ENCODE measurements around the gene STRA6.

STRA6 gene, protein sequence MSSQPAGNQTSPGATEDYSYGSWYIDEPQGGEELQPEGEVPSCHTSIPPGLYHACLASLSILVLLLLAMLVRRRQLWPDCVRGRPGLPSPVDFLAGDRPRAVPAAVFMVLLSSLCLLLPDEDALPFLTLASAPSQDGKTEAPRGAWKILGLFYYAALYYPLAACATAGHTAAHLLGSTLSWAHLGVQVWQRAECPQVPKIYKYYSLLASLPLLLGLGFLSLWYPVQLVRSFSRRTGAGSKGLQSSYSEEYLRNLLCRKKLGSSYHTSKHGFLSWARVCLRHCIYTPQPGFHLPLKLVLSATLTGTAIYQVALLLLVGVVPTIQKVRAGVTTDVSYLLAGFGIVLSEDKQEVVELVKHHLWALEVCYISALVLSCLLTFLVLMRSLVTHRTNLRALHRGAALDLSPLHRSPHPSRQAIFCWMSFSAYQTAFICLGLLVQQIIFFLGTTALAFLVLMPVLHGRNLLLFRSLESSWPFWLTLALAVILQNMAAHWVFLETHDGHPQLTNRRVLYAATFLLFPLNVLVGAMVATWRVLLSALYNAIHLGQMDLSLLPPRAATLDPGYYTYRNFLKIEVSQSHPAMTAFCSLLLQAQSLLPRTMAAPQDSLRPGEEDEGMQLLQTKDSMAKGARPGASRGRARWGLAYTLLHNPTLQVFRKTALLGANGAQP

DNA sequence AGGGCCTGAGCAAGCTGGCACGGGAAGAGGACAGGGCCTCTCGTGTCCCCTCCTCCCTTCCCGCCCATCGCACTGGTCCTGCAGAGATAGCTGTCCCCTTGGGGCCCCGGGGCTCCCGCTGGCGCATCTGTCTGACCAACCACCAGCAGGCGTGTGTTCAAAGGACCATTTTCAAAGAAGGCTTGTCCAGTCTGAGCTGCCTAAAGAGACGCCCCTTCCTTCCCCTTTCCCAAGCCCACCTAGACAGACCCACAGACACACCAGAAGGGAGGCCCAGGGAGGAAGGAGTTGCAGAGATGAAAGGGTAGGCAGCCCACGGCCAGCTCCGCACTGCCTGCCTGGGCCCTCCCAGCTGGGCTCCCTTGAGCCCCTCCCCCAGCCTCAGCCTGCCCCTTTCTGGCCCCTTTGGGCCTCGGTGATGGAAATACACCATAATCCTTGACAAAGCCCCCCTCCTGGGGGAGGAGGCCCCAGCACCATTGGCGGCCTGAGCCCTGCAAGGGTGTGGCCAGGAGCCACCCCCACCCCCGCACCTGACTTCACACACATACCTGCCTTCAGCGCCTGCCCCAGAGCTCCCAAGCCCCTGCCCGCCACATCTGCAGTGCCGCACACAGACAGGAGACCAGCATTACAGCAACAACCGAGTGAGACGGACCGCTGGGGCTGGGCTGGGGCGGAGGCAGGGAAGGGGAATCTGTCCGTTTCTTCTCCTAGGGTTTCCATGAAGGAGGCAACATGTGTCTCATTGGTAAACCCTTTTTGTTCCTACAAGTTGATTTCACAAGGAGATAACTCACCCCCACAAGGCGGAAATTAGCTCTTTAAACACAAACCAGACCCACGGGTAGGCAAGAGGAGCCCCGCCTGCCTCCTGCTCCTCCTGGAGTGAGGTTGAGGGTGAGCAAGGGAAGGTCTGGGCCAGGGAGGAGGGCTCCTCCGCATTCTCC is at the start of gene STRA6:
STRA6 (minus strand) TSS at position 336 of the 950 bp plus-strand sequence. CDS start 520 bp downstream, outside the sequence.
- DNase-seq (ENCODE audit: low read depth, low spot score): no peak

DNA sequence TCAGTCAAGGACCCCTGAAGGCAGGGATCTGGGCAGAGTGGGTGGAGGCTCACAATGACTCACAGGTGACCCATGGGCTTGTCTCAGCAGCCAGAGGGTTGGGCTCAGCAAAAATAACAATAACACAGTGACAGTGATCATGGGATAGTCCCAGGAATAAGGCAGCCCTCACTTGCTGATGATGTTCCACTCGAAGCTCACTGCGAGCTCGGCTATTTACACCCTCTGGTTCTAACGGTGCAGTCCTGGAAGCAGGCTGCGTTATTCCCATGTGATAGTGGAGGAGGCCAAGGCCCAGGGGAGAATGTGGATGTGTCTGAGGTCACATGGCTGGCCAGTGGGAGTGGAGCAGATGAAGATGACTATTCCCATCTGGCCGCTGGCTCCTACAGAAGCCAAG is 49.7 kb upstream of the STRA6 start:
- no peak for DNase-seq (ENCODE audit: low read depth, low spot score)

DNA sequence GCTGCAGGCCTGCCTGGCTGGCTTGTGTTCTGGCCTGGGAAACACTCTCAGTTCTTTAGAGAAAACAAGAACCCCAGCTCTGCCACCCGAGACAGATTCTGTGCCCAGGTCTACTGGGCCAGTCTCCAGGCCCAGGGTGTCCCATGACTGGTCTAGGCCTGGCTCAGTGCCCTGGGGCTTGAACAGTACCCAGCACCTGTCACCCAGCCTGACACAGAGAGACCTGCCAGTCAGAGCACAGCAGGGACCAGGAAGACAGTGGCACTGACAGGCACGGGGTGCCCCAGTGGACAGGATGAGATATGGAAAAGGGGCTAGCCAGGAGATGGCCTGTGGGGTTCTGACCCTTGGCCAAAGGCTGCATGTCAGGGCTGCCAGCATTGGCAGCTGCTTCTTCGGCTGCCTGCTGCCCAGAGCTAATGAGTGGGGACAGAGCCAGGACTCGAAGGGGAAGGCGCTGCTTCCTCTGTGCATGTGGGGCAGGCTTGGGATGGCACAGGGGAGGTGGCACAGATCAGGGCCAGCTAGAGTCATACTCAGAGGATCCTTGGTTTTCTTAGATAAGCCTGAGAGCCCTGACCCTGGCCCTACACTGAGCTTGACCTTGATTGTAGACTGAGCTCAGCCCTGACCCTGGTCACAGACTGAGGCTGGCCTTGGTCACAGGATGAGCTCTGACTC is 48.7 kb upstream of the STRA6 start:
- DNase-seq (ENCODE audit: low read depth, low spot score): no peak

DNA sequence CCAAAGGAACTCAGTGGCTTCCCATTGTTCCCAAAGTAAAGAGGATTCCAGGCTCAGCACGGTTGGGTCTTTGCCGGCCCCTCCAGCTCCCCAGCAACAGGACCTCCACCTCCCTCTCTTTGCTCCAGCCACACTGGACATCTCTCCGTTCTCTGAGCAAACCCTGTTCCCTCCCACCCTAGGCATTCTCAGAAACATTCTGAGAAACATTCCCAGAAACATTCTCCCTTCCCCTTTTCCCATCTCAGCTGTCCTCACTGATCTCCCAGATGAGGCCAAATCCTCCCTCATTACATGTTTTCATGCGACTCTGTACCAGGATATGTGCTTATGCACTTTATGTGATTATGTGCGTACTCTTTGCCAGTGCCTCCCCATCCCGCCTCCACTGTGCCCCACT is 47.7 kb upstream of the STRA6 start:
- DNase-seq (ENCODE audit: low read depth, low spot score): no peak

DNA sequence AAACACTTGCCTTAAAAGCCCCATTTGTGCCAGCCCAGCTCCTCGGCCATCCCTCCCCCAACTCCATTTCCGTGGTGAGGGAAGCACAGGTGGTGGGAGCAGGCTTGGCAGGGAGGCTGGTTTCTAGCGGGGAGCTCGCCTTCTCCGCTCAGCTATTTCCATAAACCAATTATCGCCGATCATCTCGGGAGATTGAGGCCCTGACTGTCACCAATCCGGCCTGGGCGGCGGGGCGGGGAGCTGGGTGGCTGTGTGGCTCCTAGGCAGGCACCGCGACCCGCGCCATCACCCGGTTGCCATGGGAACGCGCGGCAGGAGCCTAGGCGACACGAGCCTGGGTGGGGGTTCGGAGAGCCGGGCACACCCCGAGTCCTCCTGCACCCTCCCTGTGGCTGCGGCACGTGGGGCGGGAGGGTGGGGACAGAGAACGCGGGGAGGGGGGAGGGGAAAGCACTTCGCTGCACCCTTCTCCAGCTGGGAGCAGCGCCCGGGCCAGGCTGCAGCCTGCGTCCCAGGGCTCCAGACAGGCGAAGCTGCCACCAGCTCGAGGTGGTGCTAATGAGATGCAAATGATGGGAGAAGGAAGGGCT is 42.9 kb upstream of the STRA6 start:
- no peak for DNase-seq (ENCODE audit: low read depth, low spot score)

DNA sequence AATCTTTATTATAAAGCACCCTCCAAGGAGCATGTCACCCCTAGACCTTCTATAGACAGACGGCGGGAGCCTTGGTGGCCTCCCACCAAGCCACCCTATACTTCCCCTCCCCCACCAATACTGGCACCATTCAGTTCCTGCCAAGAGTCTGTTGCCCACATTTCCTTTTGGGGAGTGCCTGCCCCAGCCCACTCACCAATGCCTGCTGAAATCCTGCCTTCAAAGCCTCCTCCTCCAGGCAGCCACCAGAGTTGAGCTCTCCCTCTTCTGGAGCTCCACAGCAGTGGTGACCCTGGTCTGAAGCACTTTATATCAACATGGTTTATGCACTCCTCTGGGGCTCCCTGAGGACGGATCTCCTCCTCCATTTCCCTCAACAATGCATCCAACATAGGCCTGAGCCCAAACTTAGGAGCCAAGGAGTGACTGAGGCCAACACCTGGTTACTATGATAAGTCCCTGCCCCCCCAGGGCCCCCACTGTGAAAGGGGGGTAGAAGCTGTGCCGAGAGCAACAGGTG is 42.3 kb upstream of the STRA6 start:
- no peak for DNase-seq (ENCODE audit: low read depth, low spot score)

DNA sequence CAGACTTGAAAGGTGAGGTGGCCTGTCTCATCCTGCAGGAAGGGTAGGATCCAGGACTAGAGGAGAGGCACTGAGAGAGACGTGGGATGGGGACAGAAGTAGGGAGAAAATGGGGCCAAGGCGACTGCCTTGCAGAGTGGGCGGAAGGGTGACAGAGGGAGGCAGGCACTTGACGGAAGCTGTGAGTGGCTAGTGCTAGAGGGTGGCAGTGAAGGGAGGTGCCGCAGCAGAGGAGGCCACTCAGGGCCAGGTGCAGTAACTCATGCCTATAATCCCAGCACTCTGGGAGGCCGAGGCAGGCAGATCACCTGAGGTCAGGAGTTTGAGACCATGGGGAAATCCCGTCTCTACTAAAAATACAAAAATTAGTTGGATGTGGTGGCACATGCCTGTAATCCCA is 40.8 kb upstream of the STRA6 start:
- no peak for DNase-seq (ENCODE audit: low read depth, low spot score)

DNA sequence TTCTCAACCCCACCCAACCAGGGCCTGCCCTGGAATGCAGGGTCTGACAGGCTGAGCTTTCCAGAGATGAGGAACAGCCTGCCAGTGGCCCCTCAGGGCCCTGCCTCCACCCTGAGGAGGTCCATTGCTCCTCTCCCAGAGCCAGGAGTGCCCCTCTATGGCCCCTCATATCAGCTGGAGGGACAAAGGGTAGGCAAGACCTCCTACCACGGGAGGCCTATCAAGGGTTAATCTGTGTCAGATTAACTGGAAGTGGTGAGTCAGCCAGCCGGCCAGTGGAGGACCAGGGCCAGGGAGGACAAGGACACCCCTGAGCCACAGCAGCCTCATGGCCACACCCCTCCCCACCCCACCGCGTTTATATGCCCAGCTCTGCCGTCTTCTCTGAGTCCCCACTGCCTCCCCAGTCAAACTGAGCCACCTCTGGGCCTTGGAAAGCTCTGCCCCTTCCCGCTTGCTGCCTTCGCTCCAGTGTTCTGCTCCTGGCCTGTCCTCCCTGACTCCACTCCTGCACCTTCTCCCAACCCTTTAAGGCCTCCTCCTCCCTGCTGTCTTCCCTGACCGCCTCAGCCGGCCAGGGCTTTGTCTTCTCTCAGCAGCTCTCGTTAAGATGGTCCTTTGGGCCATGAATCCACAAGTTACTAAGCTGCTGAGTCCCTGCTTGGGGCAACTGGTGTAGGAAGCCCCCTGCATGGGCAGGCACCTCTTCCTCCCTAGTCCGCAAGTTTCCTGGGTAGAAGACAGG is 40.0 kb upstream of the STRA6 start:
- no peak for DNase-seq (ENCODE audit: low read depth, low spot score)

DNA sequence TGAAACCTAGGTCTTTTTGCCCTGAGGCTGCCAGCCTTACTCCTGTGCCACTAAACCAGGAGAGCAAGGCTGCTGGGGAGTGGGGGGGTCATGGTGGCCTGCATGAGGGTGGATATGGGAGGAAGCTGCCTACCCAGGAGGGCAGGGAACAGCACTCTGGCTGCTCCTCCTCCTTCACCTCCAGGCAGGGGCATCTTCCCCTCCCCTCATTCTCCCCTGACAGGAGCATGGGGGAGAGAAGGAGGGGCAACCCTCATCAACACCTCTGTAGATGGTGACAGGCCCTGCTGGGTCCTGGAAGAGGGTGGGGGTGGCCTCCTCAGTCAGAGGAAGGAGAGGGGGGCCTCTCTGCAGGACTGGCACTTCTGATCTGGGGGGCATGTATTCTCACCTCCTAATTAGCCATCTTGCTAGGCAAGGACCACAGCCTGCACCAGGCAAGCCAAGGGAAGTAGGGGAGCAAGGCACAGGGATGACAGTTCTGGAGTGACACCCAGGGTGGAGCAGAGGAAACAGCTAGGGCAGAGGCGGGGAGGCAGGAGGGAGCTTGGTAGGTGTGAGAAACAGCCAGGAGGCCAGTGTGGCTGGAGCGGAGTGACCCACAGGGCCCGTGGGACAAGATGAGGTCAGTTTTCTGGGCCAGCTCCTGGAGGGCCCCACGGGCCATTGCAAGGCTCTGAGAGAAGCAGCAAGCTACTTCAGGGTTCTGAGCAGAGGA is 38.5 kb upstream of the STRA6 start:
- no peak for DNase-seq (ENCODE audit: low read depth, low spot score)

DNA sequence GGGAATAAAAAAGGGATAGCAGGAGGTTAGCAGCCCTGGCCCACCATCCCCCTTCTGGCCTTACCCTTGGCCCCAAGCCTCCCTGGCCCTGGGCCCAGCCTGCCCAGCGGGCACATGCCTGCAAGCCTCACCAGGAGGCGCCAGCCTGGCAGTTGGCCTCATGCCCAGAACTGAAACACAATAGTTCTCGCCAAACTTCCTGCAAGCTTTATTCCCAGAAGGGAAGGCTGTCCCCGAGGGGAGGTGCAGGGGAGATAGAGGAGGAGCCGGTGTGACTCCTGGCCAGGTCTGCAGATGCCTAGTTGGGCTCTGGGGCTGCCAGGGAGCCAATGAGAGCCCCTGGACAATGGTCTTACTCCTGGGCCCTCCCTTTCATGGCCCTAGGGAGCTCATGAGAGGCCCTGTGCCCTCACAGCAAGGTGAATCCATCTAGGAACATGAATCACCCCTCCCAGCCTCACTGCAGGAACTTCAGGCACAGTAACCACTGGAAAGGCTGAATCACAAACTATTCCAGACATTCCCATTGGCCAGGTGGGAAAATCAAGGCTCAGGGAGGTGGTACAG is 37.5 kb upstream of the STRA6 start:
- DNase-seq (ENCODE audit: low read depth, low spot score): no peak

DNA sequence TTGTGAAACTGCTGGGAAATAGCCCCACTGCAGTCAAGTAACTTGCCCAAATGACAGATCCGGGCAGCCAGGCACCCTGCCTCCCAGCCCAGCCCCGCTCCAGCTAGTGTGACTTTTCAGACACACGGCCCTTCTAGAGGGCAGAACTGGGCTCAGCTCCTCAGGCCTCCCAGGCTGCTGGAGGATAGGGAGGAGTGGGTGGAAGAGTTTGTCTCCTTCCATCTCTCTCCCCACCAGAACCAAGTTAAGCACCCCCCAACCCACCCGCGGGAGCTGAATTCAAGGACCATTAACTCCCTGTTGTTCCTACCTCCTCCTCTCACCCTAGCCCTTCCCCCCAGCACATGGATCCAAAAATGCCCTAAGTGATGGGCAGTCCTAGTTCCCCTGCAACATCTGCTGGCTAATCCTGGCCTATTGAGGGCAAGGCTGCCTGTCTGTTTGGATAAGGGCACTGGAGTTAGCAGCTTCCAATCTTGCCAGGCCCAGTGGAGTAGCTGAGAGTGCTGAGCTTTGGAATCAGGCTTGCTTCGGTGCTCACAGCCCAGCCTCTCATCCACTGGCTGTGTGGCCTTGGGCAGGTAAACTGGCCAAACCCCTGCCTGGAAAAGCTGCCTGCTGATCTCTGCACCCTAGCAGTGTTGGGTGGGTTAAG is 36.6 kb upstream of the STRA6 start:
- no peak for DNase-seq (ENCODE audit: low read depth, low spot score)

DNA sequence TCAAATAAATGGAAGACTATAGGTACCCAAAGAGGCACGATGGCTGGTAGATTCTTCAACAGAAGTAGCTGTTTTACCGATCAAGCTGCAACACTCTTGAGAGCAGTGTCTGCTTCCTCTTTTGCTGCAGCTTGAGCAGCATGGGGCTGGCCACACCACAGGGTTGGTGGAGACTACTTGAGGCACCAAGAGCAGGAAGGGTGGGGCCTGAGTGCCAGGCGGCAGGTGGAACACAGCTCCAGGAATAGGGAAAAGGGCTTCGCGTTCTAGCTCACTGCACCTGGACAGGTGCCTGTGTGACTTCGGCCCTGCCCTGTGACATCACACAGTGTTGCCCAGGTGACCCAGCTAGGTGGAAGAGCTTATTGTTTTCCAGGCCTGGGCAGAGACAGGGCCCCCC is 33.4 kb upstream of the STRA6 start, which contains the start of gene CCDC33:
CCDC33 (plus strand) TSS at position 365 of the 400 bp plus-strand sequence. CDS start 394 bp downstream, outside the sequence.
- no peak for DNase-seq (ENCODE audit: low read depth, low spot score)

DNA sequence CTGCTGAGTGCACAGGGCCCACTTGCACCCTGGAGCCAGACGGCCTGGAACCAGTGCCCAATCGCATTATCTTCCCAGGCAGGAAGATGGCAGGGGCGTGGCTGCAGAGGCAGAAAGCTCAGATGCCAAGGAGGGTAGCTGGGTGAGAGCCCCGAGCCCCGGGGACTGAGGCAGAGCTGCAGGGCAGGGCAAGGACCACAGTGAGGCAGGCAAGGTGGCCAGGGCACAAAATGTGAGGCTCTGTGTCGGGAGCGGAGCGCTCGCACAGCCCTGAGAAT is 31.9 kb upstream of the STRA6 start:
- DNase-seq (ENCODE audit: low read depth, low spot score): no peak

DNA sequence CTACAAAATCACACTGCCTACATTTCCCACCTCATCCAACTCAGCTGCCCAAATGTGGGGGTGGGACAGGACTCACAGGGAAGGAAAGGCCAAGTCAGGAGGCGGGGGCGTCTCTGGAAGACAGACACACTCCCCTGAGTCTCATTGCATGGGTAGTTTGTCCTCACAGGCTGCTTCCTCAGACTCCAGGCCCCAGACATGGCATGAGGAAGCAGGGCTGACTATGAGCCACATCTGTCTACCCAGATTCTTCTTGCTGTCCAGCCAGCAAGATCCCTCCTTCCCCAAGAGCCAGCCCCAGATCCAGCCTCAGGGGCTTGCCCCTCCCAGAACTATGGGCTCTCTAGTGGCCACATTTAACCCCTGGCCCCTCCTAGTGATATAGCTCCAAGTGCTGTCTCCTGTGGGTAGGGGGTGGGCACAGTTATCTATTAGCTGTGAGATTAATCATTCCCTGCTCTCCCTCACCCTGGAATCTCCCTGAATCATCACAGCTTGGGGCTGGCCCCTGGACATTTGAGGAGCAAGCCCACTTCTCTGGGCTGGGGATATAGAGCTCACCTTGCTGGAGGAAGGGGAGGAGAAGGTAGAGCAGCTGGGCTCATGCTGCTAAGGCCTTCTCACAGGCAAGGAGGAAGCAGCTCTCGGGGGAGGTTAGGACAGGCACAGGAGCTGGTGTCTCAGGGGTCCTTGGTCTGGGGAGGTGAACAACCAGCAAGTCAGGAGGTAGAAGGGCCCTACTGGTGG is 31.4 kb upstream of the STRA6 start:
- DNase-seq (ENCODE audit: low read depth, low spot score): no peak

DNA sequence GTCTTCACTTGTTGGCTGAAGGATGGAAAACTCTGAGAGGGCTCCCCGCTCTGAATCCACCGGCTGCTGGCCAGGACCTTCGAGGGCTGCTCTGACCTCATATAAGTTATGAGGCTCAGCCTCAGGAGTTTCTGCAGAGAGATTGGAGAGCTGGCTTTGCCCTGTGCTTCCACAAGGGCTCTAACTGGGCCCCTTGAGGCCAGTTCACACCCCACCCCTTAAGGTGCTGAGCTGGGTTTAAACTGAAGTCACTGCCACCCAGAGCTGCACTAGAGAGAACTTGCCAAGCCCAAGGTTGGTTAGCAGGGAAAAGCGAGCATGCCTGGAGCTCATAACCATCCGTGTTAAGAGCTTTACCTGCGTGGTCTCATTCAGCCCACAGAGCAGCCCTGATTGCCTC is 30.8 kb upstream of the STRA6 start:
- DNase-seq (ENCODE audit: low read depth, low spot score): no peak

DNA sequence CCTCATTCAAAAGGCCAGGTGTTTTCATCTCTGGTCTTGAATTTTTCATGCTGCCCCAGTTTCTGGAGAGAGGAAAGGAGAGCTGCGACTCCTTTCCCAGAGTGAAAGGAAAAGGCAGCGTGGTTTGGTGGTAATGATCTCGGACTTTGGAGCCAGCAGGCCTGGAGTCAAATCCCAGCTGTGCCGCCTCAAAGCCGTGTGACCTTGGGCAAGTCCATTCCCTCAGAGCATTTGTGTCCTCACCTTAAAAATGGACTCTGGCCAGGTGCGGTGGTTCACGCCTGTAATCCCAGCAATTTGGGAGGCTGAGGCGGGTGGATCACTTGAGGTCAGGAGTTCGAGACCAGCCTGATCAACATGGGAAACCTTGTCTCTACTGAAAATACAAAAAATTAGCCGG is 28.9 kb upstream of the STRA6 start:
- no peak for DNase-seq (ENCODE audit: low read depth, low spot score)

DNA sequence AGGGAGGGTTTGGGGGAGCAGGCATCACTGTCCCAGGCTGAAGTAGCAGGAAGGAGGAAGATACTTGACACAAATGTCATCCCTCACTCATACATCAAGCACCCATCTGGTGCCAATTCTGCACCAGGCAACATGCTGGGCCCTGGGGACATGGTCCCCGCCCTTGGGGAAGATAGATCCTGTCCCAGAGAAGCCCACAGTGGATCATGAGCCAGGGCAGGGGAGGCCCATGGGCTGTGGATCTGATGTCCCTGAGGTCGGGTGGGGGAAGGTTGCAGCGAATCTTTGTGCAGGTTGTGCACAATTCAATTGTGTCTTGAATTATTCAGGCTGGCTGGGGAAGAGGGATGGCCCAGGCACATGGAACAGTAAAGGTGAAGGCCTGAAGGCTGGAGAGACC is 27.1 kb upstream of the STRA6 start:
- DNase-seq (ENCODE audit: low read depth, low spot score): no peak

DNA sequence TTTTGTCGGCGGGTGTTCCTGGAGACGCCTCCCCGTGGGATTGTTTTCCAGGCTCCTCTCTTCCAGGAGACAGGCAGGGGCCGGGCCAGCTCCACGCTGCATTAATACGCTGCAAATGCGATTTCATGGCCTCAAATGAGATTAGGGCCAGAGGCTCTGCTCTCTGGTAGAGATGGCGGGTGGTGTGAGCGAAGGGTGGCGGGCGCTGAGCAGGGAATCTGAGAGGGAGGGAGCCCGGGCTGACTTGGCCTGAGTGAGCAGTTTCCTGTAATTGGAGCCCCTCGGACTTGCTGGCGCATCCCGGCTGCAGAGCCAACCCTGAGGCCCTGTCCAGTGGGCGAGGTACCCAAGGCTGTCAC is 26.1 kb upstream of the STRA6 start:
- DNase-seq (ENCODE audit: low read depth, low spot score): no peak
